Measurements from ENCODE around the gene DCAF5. TPM values are rescaled to one million over a fixed set of nuclear protein-coding genes. Genes with fewer than 3 reads are reported as not detected.

DCAF5 gene
- total RNA-seq, 1 donor from 2014 or later: 57.3 TPM

GRCh38 chr14:69090187-69090789, 62.6 kb downstream of the DCAF5 start:
- Histone ChIP-seq H3K4me1 (peaks cover 29% of the 10 kb centered on the region), H3K36me3 (peaks cover 36% of the 10 kb centered on the region), H3K9me3 (no peaks in the 10 kb centered on the region), H3K4me3 (no peak overlapping the region), H3K27ac (no peak overlapping the region), H3K27me3 (no peaks in the 10 kb centered on the region)
- TF ChIP-seq CTCF (IDR thresholded peaks at IDR 0.05): peak; percentile 65
- ATAC-seq: peak; percentile 69
- DNase-seq: no peak
- intact Hi-C loops (cut with DNase I): no loop called here

GRCh38 chr14:69089046-69089445, 63.9 kb downstream of the DCAF5 start:
- H3K4me1 ChIP-seq: peaks cover 23% of the 10 kb centered on the region
- H3K9me3 ChIP-seq: no peaks in the 10 kb centered on the region
- intact Hi-C loops (cut with DNase I): no loop called here
- TF ChIP-seq CTCF (IDR thresholded peaks at IDR 0.05): no peak
- H3K36me3 ChIP-seq: peaks cover 42% of the 10 kb centered on the region
- H3K27ac ChIP-seq: no peak overlapping the region
- no peak for DNase-seq
- no peak overlapping the region for H3K4me3 ChIP-seq
- H3K27me3 ChIP-seq: no peaks in the 10 kb centered on the region
- ATAC-seq: no peak

GRCh38 chr14:69088586-69088985, 64.3 kb downstream of the DCAF5 start:
- intact Hi-C loops (cut with DNase I): no loop called here
- ATAC-seq: no peak
- H3K27ac ChIP-seq: peak overlapping the region; percentile 8

GRCh38 chr14:69087061-69087461, 65.9 kb downstream of the DCAF5 start:
- H3K27me3 ChIP-seq: no peaks in the 10 kb centered on the region
- H3K9me3 ChIP-seq: no peaks in the 10 kb centered on the region
- no peak for TF ChIP-seq CTCF (IDR thresholded peaks at IDR 0.05)
- H3K4me3 ChIP-seq: no peak overlapping the region
- intact Hi-C loops (cut with DNase I): no loop called here
- peaks cover 56% of the 10 kb centered on the region for H3K36me3 ChIP-seq
- H3K4me1 ChIP-seq: peaks cover 14% of the 10 kb centered on the region
- ATAC-seq: peak; percentile 94
- H3K27ac ChIP-seq: peak overlapping the region; percentile 70
- DNase-seq: no peak

More at GRCh38 chr14:69088586-69088985, 64.3 kb downstream of the DCAF5 start:
- no peak for DNase-seq
- no peak for TF ChIP-seq CTCF (IDR thresholded peaks at IDR 0.05)
- Histone ChIP-seq H3K27me3 (no peaks in the 10 kb centered on the region), H3K36me3 (peaks cover 47% of the 10 kb centered on the region), H3K9me3 (no peaks in the 10 kb centered on the region), H3K4me1 (peaks cover 19% of the 10 kb centered on the region), H3K4me3 (no peak overlapping the region)

GRCh38 chr14:69086537-69086936, 66.4 kb downstream of the DCAF5 start:
- H3K36me3 ChIP-seq: peaks cover 50% of the 10 kb centered on the region
- peak overlapping the region; percentile 70 for H3K27ac ChIP-seq
- no peaks in the 10 kb centered on the region for H3K27me3 ChIP-seq
- intact Hi-C loops (cut with DNase I): no loop called here
- TF ChIP-seq CTCF (IDR thresholded peaks at IDR 0.05): no peak
- peak; percentile 4 for ATAC-seq
- no peak for DNase-seq
- H3K9me3 ChIP-seq: no peaks in the 10 kb centered on the region
- H3K4me1 ChIP-seq: peaks cover 14% of the 10 kb centered on the region
- no peak overlapping the region for H3K4me3 ChIP-seq

GRCh38 chr14:69084023-69084422, 68.9 kb downstream of the DCAF5 start:
- no peaks in the 10 kb centered on the region for H3K9me3 ChIP-seq
- H3K27ac ChIP-seq: no peak overlapping the region
- TF ChIP-seq CTCF (IDR thresholded peaks at IDR 0.05): no peak
- no peaks in the 10 kb centered on the region for H3K27me3 ChIP-seq
- peaks cover 22% of the 10 kb centered on the region for H3K4me1 ChIP-seq
- peaks cover 29% of the 10 kb centered on the region for H3K36me3 ChIP-seq
- H3K4me3 ChIP-seq: no peak overlapping the region
- DNase-seq: no peak
- no peak for ATAC-seq
- intact Hi-C loops (cut with DNase I): no loop called here

All from upper lobe of right lung (tissue), 1 donor.